ENCODE data around the gene ZSWIM8. TPM values are rescaled to one million over a fixed set of nuclear protein-coding genes. Genes with fewer than 3 reads are reported as not detected.

Gene ZSWIM8
- total and polyA plus RNA-seq, 2 donors (not counting 1 experiment from before 2014, with no cell fraction given), result 37.9 to 60.9 TPM

DNA sequence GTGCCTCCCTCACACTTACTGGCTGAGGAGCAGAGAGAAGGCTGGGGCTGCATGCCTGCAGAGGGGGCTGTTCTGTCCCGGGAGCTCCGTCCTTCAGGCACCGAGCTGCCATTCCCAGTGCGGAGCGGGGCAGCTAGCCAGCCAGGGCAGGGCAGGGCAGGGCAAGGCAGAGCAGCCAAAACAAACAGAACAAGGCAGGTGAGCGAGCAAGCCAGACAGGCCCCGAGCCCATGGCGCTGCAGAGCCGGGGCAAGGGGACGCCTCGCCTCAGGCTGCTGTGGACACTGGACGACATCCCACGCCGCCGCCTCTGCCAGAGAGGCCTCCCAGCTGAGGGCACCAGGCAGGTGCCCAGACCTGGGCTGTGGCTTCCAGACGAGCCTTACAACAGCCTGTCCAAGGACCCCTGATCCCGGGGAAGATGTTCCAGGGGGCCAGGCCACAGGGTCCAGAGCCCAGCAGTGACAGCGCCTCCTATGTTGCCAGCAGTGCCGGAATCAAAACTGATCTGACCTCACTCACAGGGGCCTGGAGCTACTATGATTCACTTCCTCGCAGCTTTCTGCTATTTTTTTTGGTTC lies 34.2 kb downstream of the ZSWIM8 start:
- H4K20me1 ChIP-seq (ENCODE audit: control insufficient read depth, extremely low read depth, insufficient read depth, low read length), result no peaks in the 10 kb centered on the region
- H3K27me3 ChIP-seq (ENCODE audit: control insufficient read depth, insufficient read depth, low read length), result no peaks in the 10 kb centered on the region
- no peak overlapping the region for H3K9ac ChIP-seq (ENCODE audit: insufficient read depth, low read length)
- H3K4me3 ChIP-seq (replicated peaks in 1 of 4; ENCODE audit: control extremely low read depth in 1 of 4, insufficient read depth in 1 of 4, low read depth in 3 of 4, low read length in 4 of 4), result no peak overlapping the region
- H3K79me2 ChIP-seq (ENCODE audit: control insufficient read depth, insufficient read depth, low read length), result no peaks in the 10 kb centered on the region
- no peak overlapping the region for H3K4me2 ChIP-seq (ENCODE audit: extremely low read depth, insufficient read depth, low read length)
- H3K27ac ChIP-seq (ENCODE audit: insufficient read depth, low read length), result no peak overlapping the region
- peaks cover 9% of the 10 kb centered on the region for H3K36me3 ChIP-seq (ENCODE audit: control insufficient read depth, insufficient read depth, low read length)
- no peak for DNase-seq (ENCODE audit: low read depth in 2 of 2)
- no peak overlapping the region for H2AFZ ChIP-seq (ENCODE audit: low read length)
- no peaks in the 10 kb centered on the region for H3K9me3 ChIP-seq (ENCODE audit: control insufficient read depth, insufficient read depth, low read depth, low read length)
- TF ChIP-seq, protein P1, sequence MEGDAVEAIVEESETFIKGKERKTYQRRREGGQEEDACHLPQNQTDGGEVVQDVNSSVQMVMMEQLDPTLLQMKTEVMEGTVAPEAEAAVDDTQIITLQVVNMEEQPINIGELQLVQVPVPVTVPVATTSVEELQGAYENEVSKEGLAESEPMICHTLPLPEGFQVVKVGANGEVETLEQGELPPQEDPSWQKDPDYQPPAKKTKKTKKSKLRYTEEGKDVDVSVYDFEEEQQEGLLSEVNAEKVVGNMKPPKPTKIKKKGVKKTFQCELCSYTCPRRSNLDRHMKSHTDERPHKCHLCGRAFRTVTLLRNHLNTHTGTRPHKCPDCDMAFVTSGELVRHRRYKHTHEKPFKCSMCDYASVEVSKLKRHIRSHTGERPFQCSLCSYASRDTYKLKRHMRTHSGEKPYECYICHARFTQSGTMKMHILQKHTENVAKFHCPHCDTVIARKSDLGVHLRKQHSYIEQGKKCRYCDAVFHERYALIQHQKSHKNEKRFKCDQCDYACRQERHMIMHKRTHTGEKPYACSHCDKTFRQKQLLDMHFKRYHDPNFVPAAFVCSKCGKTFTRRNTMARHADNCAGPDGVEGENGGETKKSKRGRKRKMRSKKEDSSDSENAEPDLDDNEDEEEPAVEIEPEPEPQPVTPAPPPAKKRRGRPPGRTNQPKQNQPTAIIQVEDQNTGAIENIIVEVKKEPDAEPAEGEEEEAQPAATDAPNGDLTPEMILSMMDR (conservative IDR thresholded peaks at IDR 0.05 in 1 of 2, IDR thresholded peaks at IDR 0.05 in 1 of 2; ENCODE audit: low read depth in 1 of 2, low read length in 2 of 2), result peak in 1 of 2 donors; percentile 5
- no peak for TF ChIP-seq EZH2 (IDR thresholded peaks at IDR 0.05; ENCODE audit: low read length, missing control alignments)
- H3K4me1 ChIP-seq (ENCODE audit: control insufficient read depth, extremely low read depth, insufficient read depth, low read length), result peaks cover 4% of the 10 kb centered on the region

DNA sequence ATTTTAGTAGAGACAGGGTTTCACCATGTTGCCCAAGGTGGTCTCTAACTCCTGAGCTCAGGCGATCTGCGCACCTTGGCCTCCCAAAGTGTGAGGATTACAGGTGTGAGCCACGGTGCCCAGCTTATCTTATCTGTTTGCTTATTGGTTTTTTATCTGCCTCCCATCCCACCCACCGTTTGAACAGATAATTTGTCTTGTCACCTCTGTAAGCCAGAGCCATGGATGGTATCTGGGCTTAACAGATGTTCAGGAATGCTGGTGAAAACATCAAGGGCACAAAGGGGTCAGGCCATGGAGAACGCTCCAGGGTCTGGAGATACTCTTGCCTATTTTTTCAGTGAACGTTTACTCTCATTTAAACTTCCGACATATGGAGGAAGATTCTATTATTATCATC lies 38.0 kb downstream of the ZSWIM8 start:
- Histone ChIP-seq H3K27me3 (ENCODE audit: control insufficient read depth, insufficient read depth, low read length) (no peaks in the 10 kb centered on the region), H3K27ac (ENCODE audit: insufficient read depth, low read length) (no peak overlapping the region), H3K4me2 (ENCODE audit: extremely low read depth, insufficient read depth, low read length) (no peak overlapping the region), H3K4me1 (ENCODE audit: control insufficient read depth, extremely low read depth, insufficient read depth, low read length) (no peaks in the 10 kb centered on the region), H2AFZ (ENCODE audit: low read length) (no peak overlapping the region), H3K4me3 (replicated peaks in 1 of 4; ENCODE audit: control extremely low read depth in 1 of 4, insufficient read depth in 1 of 4, low read depth in 3 of 4, low read length in 4 of 4) (no peak overlapping the region), H3K9ac (ENCODE audit: insufficient read depth, low read length) (no peak overlapping the region), H3K9me3 (ENCODE audit: control insufficient read depth, insufficient read depth, low read depth, low read length) (no peaks in the 10 kb centered on the region), H3K36me3 (ENCODE audit: control insufficient read depth, insufficient read depth, low read length) (peaks cover 4% of the 10 kb centered on the region), H4K20me1 (ENCODE audit: control insufficient read depth, extremely low read depth, insufficient read depth, low read length) (no peaks in the 10 kb centered on the region), H3K79me2 (ENCODE audit: control insufficient read depth, insufficient read depth, low read length) (no peaks in the 10 kb centered on the region)
- no peak for DNase-seq (ENCODE audit: low read depth in 2 of 2)
- TF ChIP-seq, protein P1 (conservative IDR thresholded peaks at IDR 0.05 in 1 of 2, IDR thresholded peaks at IDR 0.05 in 1 of 2; ENCODE audit: low read depth in 1 of 2, low read length in 2 of 2), result no peak
- no peak for TF ChIP-seq EZH2 (IDR thresholded peaks at IDR 0.05; ENCODE audit: low read length, missing control alignments)

DNA sequence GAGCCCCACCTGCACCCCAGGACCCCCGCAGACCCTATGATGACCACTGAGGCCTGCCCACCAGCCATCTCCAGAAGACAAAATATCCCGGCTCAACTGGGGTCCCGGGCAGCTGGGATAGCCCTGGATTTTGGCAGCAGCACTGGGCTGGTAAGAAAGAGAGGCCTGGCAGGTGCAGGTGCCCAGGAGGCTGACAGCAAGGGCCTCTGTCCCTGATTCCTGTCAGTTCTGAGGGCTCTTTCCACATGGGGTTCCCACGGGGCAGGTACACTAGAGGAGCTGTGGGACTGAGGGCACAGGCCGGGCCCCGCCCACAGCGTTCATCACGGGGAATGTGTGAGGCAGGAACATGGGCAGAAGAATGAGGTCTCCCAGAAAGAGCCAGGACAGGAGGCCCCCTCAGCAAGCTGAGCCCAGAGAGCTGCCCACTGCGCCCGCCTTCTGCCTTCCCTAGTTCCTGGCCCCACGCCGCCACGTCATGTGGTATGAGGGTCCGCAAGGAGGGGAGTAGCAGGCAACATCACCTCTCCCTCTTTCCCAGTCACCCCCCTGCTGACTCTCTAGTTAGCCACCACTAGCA lies 38.8 kb downstream of the ZSWIM8 start:
- Histone ChIP-seq H4K20me1 (ENCODE audit: control insufficient read depth, extremely low read depth, insufficient read depth, low read length) (no peaks in the 10 kb centered on the region), H3K4me2 (ENCODE audit: extremely low read depth, insufficient read depth, low read length) (no peak overlapping the region), H3K79me2 (ENCODE audit: control insufficient read depth, insufficient read depth, low read length) (no peaks in the 10 kb centered on the region), H3K4me3 (replicated peaks in 1 of 4; ENCODE audit: control extremely low read depth in 1 of 4, insufficient read depth in 1 of 4, low read depth in 3 of 4, low read length in 4 of 4) (no peak overlapping the region), H3K9ac (ENCODE audit: insufficient read depth, low read length) (no peak overlapping the region), H3K9me3 (ENCODE audit: control insufficient read depth, insufficient read depth, low read depth, low read length) (no peaks in the 10 kb centered on the region), H3K36me3 (ENCODE audit: control insufficient read depth, insufficient read depth, low read length) (peaks cover 3% of the 10 kb centered on the region), H2AFZ (ENCODE audit: low read length) (no peak overlapping the region), H3K4me1 (ENCODE audit: control insufficient read depth, extremely low read depth, insufficient read depth, low read length) (no peaks in the 10 kb centered on the region), H3K27me3 (ENCODE audit: control insufficient read depth, insufficient read depth, low read length) (no peaks in the 10 kb centered on the region), H3K27ac (ENCODE audit: insufficient read depth, low read length) (no peak overlapping the region)
- DNase-seq (ENCODE audit: low read depth in 2 of 2), result no peak
- TF ChIP-seq EZH2 (IDR thresholded peaks at IDR 0.05; ENCODE audit: low read length, missing control alignments), result no peak
- TF ChIP-seq, protein P1 (conservative IDR thresholded peaks at IDR 0.05 in 1 of 2, IDR thresholded peaks at IDR 0.05 in 1 of 2; ENCODE audit: low read depth in 1 of 2, low read length in 2 of 2), result no peak
